SK-N-SH treated with all-trans-retinoic acid at 6 μM for 48 hours (cell line): Measurements from ENCODE around the gene ARID1B.
A peak's percentile ranks its signal among the peaks of the same experiment; 100 is the strongest.

ENCODE experiments used
- ATAC-seq: fragments of 200-7000 bp; cut with Tn5 transposase; 3 replicates; pipeline ENCODE4 v1.9.1; 2020; ENCODE audit warnings: mild to moderate bottlenecking, moderate library complexity
- ARNTL ChIP-seq: fragments of 450-650 bp; formaldehyde crosslinking; IDR thresholded peaks from 2 replicates; pipeline ENCODE4 v1.5.0; 2020; ENCODE audit warnings: low read depth, mild to moderate bottlenecking, moderate library complexity, borderline replicate concordance
- BACH2 ChIP-seq: fragments of 250-450 bp; sonication (Bioruptor Pico); IDR thresholded peaks from 2 replicates; pipeline ENCODE4 v1.9.0; 2021; ENCODE audit warnings: mild to moderate bottlenecking, borderline replicate concordance
- CSDC2 ChIP-seq: fragments of 250-450 bp; sonication (Bioruptor Pico); IDR thresholded peaks from 2 replicates; pipeline ENCODE4 v1.5.0; 2020; ENCODE audit warnings: mild to moderate bottlenecking, moderate library complexity
- ESRRG ChIP-seq: fragments of 250-450 bp; sonication (Bioruptor Pico); IDR thresholded peaks from 2 replicates; pipeline ENCODE4 v1.6.1; 2021; ENCODE audit warnings: mild to moderate bottlenecking
- GLIS3 ChIP-seq: fragments of 250-450 bp; sonication (Bioruptor Pico); IDR thresholded peaks from 2 replicates; pipeline ENCODE4 v1.5.0; 2020; ENCODE audit warnings: mild to moderate bottlenecking, moderate library complexity
- ISL1 ChIP-seq: fragments of 250-450 bp; sonication (Bioruptor Pico); IDR thresholded peaks from 2 replicates; pipeline ENCODE4 v2.1.2; 2022; ENCODE audit warnings: mild to moderate bottlenecking, moderate library complexity
- OSR1 ChIP-seq: fragments of 250-450 bp; sonication (Bioruptor Pico); IDR thresholded peaks from 2 replicates; pipeline ENCODE4 v1.8.0; 2022; ENCODE audit warnings: moderate library complexity, mild to moderate bottlenecking, inconsistent platforms
- PPARA ChIP-seq: fragments of 250-450 bp; sonication (Bioruptor Pico); IDR thresholded peaks from 2 replicates; pipeline ENCODE4 v1.5.0; 2020; ENCODE audit warnings: mild to moderate bottlenecking, borderline replicate concordance
- RARB ChIP-seq: fragments of 250-450 bp; sonication (Bioruptor Pico); IDR thresholded peaks from 2 replicates; pipeline ENCODE4 v1.8.0; 2021; ENCODE audit warnings: mild to moderate bottlenecking, moderate library complexity
- TCF4 ChIP-seq: fragments of 250-450 bp; sonication (Bioruptor Pico); IDR thresholded peaks from 2 replicates; pipeline ENCODE4 v1.8.0; 2021; ENCODE audit warnings: mild to moderate bottlenecking, moderate library complexity, borderline replicate concordance
- TOX ChIP-seq: fragments of 250-450 bp; sonication (Bioruptor Pico); IDR thresholded peaks from 2 replicates; pipeline ENCODE4 v1.8.0; 2021; ENCODE audit warnings: mild to moderate bottlenecking, moderate library complexity, borderline replicate concordance
- ZC3H10 ChIP-seq: fragments of 250-450 bp; sonication (Bioruptor Pico); IDR thresholded peaks from 2 replicates; pipeline ENCODE4 v1.5.1; 2021; ENCODE audit warnings: mild to moderate bottlenecking, moderate library complexity
- ZFP30 ChIP-seq: fragments of 450-650 bp; formaldehyde crosslinking; IDR thresholded peaks from 2 replicates; pipeline ENCODE4 v1.5.0; 2022; ENCODE audit warnings: mild to moderate bottlenecking, moderate library complexity
- ZNF565 ChIP-seq: fragments of 450-650 bp; formaldehyde crosslinking; conservative IDR thresholded peaks from 2 replicates; pipeline ENCODE4 v1.5.0; 2020; ENCODE audit warnings: low read depth, mild to moderate bottlenecking, moderate library complexity
- ZNF70 ChIP-seq: fragments of 450-650 bp; formaldehyde crosslinking; IDR thresholded peaks from 2 replicates; pipeline ENCODE4 v1.5.0; 2020; ENCODE audit warnings: mild to moderate bottlenecking, moderate library complexity
- ZNF8 ChIP-seq: fragments of 450-650 bp; formaldehyde crosslinking; IDR thresholded peaks from 2 replicates; pipeline ENCODE4 v1.5.0; 2020; ENCODE audit warnings: mild to moderate bottlenecking, moderate library complexity
- TF ChIP-seq, protein P1 (sequence below): fragments of 250-450 bp; sonication (Bioruptor Pico); IDR thresholded peaks from 2 replicates; pipeline ENCODE4 v1.5.1; 2021; ENCODE audit warnings: mild to moderate bottlenecking, moderate library complexity
- TF ChIP-seq, protein P2 (sequence below): fragments of 250-450 bp; sonication (Bioruptor Pico); IDR thresholded peaks from 2 replicates; pipeline ENCODE4 v1.5.1; 2020; ENCODE audit warnings: low read depth, mild to moderate bottlenecking, moderate library complexity
- TF ChIP-seq, protein P3 (sequence below): fragments of 250-450 bp; sonication (Bioruptor Pico); IDR thresholded peaks from 2 replicates; pipeline ENCODE4 v1.8.0; 2021; ENCODE audit warnings: low read depth, mild to moderate bottlenecking, moderate library complexity, borderline replicate concordance
- TF ChIP-seq, protein P4 (sequence below): fragments of 250-450 bp; sonication (Bioruptor Pico); IDR thresholded peaks from 2 replicates; pipeline ENCODE4 v1.5.0; 2020; ENCODE audit warnings: mild to moderate bottlenecking, moderate library complexity
- TF ChIP-seq, protein P5 (sequence below): fragments of 250-450 bp; sonication (Bioruptor Pico); IDR thresholded peaks from 2 replicates; pipeline ENCODE4 v1.8.0; 2020; ENCODE audit warnings: mild to moderate bottlenecking, moderate library complexity, borderline replicate concordance

The ARID1B gene

DNA sequence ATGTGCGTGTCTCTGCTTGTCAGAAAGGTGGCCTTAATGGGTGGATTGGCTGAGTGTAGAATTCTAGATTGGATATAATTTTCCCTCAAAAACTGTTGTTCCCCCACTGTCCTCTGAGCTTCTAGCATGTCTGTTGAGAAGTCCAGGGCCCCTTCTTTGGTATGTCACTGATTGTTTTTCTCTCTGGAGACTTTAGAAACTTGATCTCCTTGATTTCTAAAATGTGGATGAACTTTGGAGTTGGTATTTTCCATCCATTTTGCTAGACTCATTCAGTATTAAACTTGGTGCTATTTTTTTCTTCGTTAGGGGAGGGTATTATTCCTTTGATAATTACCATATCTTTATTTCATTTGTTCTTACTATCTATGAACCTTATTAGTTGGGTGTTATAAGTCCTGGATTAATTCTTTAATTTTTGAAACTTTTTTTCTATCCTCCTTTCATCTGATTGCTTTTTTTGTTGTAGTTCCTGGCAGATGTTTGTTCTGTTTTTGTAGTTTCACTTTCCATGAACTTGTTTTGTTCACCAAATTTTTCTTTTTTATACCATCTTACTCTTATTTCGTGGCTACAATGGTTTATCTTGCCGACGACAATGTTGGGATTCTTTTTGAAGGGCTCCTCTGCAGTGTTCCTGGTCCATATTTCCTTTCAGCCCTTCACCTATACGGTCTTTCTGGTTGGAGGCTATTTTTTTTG is 68.4 kb downstream of the ARID1B start:
- ATAC-seq: no peak
- TF ChIP-seq ISL1 (CRISPR knock-in tag) (no peak), TOX (no peak), ARNTL (CRISPR knock-in tag) (no peak), CSDC2 (CRISPR knock-in tag) (no peak), ZNF565 (CRISPR knock-in tag) (no peak), ZNF70 (CRISPR knock-in tag) (no peak), ZNF8 (CRISPR knock-in tag) (no peak), ZC3H10 (no peak), BACH2 (CRISPR knock-in tag) (no peak), ESRRG (CRISPR knock-in tag) (no peak), ZFP30 (CRISPR knock-in tag) (no peak), RARB (no peak), GLIS3 (no peak)
- TF ChIP-seq, protein P1, sequence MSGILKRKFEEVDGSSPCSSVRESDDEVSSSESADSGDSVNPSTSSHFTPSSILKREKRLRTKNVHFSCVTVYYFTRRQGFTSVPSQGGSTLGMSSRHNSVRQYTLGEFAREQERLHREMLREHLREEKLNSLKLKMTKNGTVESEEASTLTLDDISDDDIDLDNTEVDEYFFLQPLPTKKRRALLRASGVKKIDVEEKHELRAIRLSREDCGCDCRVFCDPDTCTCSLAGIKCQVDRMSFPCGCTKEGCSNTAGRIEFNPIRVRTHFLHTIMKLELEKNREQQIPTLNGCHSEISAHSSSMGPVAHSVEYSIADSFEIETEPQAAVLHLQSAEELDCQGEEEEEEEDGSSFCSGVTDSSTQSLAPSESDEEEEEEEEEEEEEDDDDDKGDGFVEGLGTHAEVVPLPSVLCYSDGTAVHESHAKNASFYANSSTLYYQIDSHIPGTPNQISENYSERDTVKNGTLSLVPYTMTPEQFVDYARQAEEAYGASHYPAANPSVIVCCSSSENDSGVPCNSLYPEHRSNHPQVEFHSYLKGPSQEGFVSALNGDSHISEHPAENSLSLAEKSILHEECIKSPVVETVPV (CRISPR knock-in tag): no peak
- TF ChIP-seq, protein P2, sequence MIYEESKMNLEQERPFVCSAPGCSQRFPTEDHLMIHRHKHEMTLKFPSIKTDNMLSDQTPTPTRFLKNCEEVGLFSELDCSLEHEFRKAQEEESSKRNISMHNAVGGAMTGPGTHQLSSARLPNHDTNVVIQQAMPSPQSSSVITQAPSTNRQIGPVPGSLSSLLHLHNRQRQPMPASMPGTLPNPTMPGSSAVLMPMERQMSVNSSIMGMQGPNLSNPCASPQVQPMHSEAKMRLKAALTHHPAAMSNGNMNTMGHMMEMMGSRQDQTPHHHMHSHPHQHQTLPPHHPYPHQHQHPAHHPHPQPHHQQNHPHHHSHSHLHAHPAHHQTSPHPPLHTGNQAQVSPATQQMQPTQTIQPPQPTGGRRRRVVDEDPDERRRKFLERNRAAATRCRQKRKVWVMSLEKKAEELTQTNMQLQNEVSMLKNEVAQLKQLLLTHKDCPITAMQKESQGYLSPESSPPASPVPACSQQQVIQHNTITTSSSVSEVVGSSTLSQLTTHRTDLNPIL: no peak
- TF ChIP-seq, protein P3, sequence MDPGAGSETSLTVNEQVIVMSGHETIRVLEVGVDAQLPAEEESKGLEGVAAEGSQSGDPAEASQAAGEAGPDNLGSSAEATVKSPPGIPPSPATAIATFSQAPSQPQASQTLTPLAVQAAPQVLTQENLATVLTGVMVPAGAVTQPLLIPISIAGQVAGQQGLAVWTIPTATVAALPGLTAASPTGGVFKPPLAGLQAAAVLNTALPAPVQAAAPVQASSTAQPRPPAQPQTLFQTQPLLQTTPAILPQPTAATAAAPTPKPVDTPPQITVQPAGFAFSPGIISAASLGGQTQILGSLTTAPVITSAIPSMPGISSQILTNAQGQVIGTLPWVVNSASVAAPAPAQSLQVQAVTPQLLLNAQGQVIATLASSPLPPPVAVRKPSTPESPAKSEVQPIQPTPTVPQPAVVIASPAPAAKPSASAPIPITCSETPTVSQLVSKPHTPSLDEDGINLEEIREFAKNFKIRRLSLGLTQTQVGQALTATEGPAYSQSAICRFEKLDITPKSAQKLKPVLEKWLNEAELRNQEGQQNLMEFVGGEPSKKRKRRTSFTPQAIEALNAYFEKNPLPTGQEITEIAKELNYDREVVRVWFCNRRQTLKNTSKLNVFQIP (CRISPR knock-in tag): no peak

DNA sequence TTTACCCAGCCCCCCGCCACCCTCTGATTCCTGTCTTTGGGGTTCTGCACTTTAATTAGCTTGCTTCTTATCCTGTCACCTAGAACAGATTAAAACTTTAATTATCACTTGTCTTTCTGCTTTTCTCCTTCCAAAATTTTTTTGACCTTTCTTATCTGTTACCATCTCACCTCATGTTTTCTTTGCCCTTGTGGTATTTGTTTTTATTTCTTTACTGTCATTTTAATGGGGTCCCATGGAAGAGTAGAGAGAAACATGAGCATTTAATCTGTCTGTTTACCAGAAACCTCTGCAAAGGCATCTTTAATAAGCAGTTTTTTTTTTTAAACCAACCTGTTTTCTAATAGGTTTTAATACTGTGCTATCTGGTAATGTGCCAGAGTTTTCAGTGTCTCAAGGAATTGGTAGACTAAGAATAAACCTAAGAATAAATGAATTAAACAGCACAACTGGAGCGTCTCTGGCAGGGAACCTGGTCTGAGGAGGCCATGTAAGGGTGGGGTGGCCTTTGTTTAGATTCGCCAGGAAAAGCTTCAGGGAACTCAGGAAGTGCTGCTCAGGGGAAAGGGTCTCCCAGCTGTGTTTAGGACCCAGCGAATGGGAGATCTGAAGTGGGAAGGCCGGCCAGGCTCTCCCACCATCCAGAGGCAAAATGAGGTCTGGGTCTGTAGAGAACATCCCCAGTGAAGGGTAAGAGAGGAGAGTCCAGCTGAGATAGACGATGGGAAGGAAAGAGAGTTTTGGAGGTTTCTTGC is 69.8 kb downstream of the ARID1B start:
- TF ChIP-seq OSR1 (CRISPR knock-in tag) (no peak), ZFP30 (CRISPR knock-in tag) (no peak), ESRRG (CRISPR knock-in tag) (no peak), ARNTL (CRISPR knock-in tag) (no peak), TCF4 (CRISPR knock-in tag) (no peak)
- TF ChIP-seq, protein P4, sequence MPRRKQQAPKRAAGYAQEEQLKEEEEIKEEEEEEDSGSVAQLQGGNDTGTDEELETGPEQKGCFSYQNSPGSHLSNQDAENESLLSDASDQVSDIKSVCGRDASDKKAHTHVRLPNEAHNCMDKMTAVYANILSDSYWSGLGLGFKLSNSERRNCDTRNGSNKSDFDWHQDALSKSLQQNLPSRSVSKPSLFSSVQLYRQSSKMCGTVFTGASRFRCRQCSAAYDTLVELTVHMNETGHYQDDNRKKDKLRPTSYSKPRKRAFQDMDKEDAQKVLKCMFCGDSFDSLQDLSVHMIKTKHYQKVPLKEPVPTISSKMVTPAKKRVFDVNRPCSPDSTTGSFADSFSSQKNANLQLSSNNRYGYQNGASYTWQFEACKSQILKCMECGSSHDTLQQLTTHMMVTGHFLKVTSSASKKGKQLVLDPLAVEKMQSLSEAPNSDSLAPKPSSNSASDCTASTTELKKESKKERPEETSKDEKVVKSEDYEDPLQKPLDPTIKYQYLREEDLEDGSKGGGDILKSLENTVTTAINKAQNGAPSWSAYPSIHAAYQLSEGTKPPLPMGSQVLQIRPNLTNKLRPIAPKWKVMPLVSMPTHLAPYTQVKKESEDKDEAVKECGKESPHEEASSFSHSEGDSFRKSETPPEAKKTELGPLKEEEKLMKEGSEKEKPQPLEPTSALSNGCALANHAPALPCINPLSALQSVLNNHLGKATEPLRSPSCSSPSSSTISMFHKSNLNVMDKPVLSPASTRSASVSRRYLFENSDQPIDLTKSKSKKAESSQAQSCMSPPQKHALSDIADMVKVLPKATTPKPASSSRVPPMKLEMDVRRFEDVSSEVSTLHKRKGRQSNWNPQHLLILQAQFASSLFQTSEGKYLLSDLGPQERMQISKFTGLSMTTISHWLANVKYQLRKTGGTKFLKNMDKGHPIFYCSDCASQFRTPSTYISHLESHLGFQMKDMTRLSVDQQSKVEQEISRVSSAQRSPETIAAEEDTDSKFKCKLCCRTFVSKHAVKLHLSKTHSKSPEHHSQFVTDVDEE: no peak
- no peak for ATAC-seq

DNA sequence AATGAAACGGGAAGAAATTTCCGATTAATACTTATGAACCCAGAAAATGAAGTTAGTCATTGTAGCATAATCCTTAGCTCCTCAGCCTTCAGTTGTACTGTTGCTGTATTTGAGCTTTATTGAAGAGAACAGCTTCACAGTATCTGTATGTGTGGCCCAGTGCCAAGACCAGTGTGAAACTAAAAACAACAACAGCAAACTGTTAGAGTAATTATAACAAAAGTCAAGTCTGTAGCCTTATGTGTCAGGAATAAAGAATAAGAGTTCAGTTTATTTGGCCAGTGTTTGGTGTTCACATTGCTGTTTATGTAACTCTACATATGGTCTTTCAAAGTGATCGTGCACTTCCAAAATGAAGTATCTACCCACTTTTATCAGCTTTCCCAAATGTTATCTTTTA is 70.9 kb downstream of the ARID1B start:
- peak; percentile 19 for ATAC-seq
- TF ChIP-seq BACH2 (CRISPR knock-in tag) (no peak), ZNF70 (CRISPR knock-in tag) (no peak), ESRRG (CRISPR knock-in tag) (no peak), OSR1 (CRISPR knock-in tag) (no peak), ARNTL (CRISPR knock-in tag) (no peak), ZNF8 (CRISPR knock-in tag) (no peak), TCF4 (CRISPR knock-in tag) (no peak), PPARA (CRISPR knock-in tag) (no peak), GLIS3 (no peak), ZFP30 (CRISPR knock-in tag) (no peak), RARB (no peak)
- TF ChIP-seq, protein P4: no peak
- TF ChIP-seq, protein P2: no peak
- TF ChIP-seq, protein P5, sequence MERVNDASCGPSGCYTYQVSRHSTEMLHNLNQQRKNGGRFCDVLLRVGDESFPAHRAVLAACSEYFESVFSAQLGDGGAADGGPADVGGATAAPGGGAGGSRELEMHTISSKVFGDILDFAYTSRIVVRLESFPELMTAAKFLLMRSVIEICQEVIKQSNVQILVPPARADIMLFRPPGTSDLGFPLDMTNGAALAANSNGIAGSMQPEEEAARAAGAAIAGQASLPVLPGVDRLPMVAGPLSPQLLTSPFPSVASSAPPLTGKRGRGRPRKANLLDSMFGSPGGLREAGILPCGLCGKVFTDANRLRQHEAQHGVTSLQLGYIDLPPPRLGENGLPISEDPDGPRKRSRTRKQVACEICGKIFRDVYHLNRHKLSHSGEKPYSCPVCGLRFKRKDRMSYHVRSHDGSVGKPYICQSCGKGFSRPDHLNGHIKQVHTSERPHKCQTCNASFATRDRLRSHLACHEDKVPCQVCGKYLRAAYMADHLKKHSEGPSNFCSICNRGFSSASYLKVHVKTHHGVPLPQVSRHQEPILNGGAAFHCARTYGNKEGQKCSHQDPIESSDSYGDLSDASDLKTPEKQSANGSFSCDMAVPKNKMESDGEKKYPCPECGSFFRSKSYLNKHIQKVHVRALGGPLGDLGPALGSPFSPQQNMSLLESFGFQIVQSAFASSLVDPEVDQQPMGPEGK (CRISPR knock-in tag): no peak
